ENCODE results near the gene AARS2. TPM values are rescaled to one million over a fixed set of nuclear protein-coding genes. Genes with fewer than 3 reads are reported as not detected.

AARS2 gene
- 10 to 100 TPM; 13.9 to 17.7 (median 16.4) TPM for total RNA-seq

DNA sequence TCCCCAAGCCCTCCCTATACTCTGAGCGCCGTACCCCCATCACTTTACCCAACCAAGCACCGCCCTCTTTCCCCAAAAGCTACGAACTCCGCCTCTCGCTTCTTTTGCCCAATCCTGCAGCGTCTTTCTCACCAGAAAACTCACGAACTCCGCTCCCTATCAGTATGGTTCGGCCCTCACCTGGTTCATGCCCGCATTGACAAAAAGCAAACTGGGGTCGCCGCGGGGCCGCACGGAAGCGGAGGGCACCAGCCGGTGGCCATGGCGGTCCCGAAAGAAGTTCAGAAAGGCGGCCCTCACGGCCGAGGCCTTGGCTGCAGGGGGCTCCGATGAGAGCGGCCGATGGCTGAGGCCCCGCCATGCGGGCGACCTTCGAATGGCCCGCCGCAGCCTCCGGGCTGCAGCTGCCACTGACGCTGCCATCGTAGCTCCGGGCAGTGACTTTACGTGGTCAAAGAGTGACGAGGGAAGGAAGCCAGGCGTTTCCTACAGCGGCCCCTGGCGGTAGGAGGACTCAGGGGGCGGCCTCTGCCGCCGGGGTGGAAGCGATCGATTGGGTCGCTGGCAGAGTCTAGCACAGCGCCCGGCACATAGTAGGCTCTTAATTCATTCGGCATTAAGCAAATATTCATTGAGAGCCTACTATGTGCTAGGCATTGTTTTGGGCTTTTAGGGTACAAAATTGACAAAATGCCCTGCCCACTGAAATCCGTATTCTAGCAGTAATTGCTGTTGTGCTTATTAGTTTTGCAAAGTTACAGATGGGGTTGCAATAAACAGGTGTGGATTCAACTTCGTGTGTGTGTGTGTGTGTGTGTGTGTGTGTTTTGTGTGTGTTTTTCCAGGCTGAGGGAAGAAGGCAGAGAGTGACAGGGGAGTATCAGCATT lies at the start of gene AARS2:
Gene AARS2, minus strand, starts transcription at position 447 of the 888 bp plus-strand sequence. Its CDS starts 24 bp downstream, at position 423.
- DNase-seq (ENCODE audit: low spot score in 2 of 2): peak; percentile 90 to 91
- H3K4me1 ChIP-seq: peaks cover 12% of the 10 kb centered on the region
- H3K4me3 ChIP-seq: peak within 1 kb of the TSS; percentile 96
- H3K27ac ChIP-seq: peak within 1 kb of the TSS; percentile 77
- peak; percentile 79 to 97 for TF ChIP-seq CTCF (IDR thresholded peaks at IDR 0.05)
- TF ChIP-seq POLR2A (IDR thresholded peaks at IDR 0.05): peak in 1 of 2 donors; percentile 31
- peak in 2 of 3 donors; percentile 57 to 78 for TF ChIP-seq POLR2AphosphoS5 (IDR thresholded peaks at IDR 0.05)
- TF ChIP-seq EP300 (IDR thresholded peaks at IDR 0.05): no peak
- peaks cover 30% of the 10 kb centered on the region for H3K36me3 ChIP-seq
- no peaks in the 10 kb centered on the region for H3K9me3 ChIP-seq
- H3K27me3 ChIP-seq: peaks cover 2% of the 10 kb centered on the region
- WGBS: 3% methylated on average over 42 of the region's 52 CpGs

- TF ChIP-seq POLR2AphosphoS5 (IDR thresholded peaks at IDR 0.05): no peak
- TF ChIP-seq CTCF (IDR thresholded peaks at IDR 0.05): no peak
- no peak for TF ChIP-seq EP300 (IDR thresholded peaks at IDR 0.05)
- no peak for TF ChIP-seq POLR2A (IDR thresholded peaks at IDR 0.05)
- WGBS: 79% methylated on average over 6 of the region's 6 CpGs
- no peak for DNase-seq (ENCODE audit: low spot score in 2 of 2)
- H3K9me3 ChIP-seq: no peaks in the 10 kb centered on the region
- no peak overlapping the region for H3K4me3 ChIP-seq
- no peak overlapping the region for H3K27ac ChIP-seq
- H3K27me3 ChIP-seq: no peaks in the 10 kb centered on the region
- no peaks in the 10 kb centered on the region for H3K4me1 ChIP-seq
- no peaks in the 10 kb centered on the region for H3K36me3 ChIP-seq
Observed at GRCh38 chr6:44361947-44362346, 48.8 kb upstream of the AARS2 start.

DNA sequence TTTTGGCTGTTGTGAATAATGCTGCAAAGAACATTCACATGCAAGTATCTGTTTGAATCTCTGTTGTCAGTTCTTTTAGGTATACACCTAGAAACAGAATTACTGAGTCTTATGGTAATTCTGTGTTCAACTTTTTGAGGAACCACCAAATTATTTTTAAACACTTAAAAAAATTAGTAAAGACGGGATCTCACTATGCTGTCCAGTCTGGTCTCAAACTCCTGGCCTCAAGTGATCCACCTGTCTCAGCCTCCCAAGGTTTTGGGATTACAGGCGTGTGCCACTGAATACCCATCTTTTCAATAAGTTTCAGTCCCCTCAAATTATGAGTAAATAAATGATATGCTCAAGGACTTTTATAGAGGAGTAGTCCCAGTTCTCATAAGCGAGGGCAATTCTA lies 46.8 kb upstream of the AARS2 start:
- DNase-seq (ENCODE audit: low spot score in 2 of 2): no peak
- H3K9me3 ChIP-seq: no peaks in the 10 kb centered on the region
- no peak overlapping the region for H3K27ac ChIP-seq
- no peak for TF ChIP-seq CTCF (IDR thresholded peaks at IDR 0.05)
- TF ChIP-seq EP300 (IDR thresholded peaks at IDR 0.05): no peak
- TF ChIP-seq POLR2A (IDR thresholded peaks at IDR 0.05): no peak
- no peak for TF ChIP-seq POLR2AphosphoS5 (IDR thresholded peaks at IDR 0.05)
- H3K36me3 ChIP-seq: no peaks in the 10 kb centered on the region
- H3K4me1 ChIP-seq: no peaks in the 10 kb centered on the region
- no peak overlapping the region for H3K4me3 ChIP-seq
- H3K27me3 ChIP-seq: peaks cover 4% of the 10 kb centered on the region
- WGBS: 79% methylated on average over 3 of the region's 3 CpGs

DNA sequence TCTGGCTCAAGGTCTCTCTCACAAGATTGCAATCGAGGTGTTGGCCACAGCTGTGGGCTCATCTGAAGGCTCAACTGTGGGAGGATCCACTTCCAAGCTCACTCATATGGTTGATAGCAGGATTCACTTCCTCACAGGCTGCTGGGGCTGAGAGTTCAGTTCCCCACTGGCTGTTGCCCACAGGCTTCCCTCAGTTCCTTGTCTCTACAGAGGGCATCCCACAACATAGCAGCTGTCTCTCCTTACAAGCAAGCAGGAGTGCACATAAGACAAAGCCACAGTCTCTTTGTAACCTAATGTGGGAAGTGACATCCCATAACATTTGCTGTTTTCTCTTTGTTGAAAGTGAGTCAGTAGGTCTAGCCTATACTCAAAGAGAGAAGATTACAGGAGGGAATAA lies 43.3 kb upstream of the AARS2 start:
- Histone ChIP-seq H3K27ac (no peak overlapping the region), H3K4me3 (no peak overlapping the region), H3K36me3 (no peaks in the 10 kb centered on the region), H3K27me3 (peaks cover 4% of the 10 kb centered on the region), H3K4me1 (no peaks in the 10 kb centered on the region), H3K9me3 (no peaks in the 10 kb centered on the region)
- TF ChIP-seq CTCF (IDR thresholded peaks at IDR 0.05) (no peak), POLR2AphosphoS5 (IDR thresholded peaks at IDR 0.05) (no peak), EP300 (IDR thresholded peaks at IDR 0.05) (no peak), POLR2A (IDR thresholded peaks at IDR 0.05) (no peak)
- no peak for DNase-seq (ENCODE audit: low spot score in 2 of 2)
- 88% methylated on average over 1 of the region's 1 CpG for WGBS

GRCh38 chr6:44355640-44356039 lies 42.5 kb upstream of the AARS2 start:
- Histone ChIP-seq H3K4me1 (no peaks in the 10 kb centered on the region), H3K4me3 (no peak overlapping the region), H3K27ac (no peak overlapping the region), H3K36me3 (no peaks in the 10 kb centered on the region), H3K9me3 (no peaks in the 10 kb centered on the region), H3K27me3 (peaks cover 4% of the 10 kb centered on the region)
- TF ChIP-seq CTCF (IDR thresholded peaks at IDR 0.05): no peak
- no peak for TF ChIP-seq EP300 (IDR thresholded peaks at IDR 0.05)
- no peak for TF ChIP-seq POLR2AphosphoS5 (IDR thresholded peaks at IDR 0.05)
- no peak for TF ChIP-seq POLR2A (IDR thresholded peaks at IDR 0.05)
- DNase-seq (ENCODE audit: low spot score in 2 of 2): no peak
- WGBS: 61% methylated on average over 4 of the region's 4 CpGs
